SK-N-SH (cell line): ENCODE data around the gene GXYLT2.

ENCODE experiments used
- EZH2phosphoT487 ChIP-seq: fragments of 200-600 bp; sonication (generic); IDR thresholded peaks from 2 replicates; pipeline ENCODE4 v1.6.1; 2017; ENCODE audit warnings: low read depth, mixed run types, mild to moderate bottlenecking, antibody characterized with exemption, moderate library complexity, borderline replicate concordance
- SIN3A ChIP-seq: IDR thresholded peaks from 2 replicates; pipeline ENCODE4 v1.6.1; 2012; ENCODE audit warnings: low read depth, mild to moderate bottlenecking, low read length, moderate library complexity, borderline replicate concordance
- TF ChIP-seq, protein P1 (sequence below): IDR thresholded peaks from 2 replicates; pipeline ENCODE4 v1.4.0; 2012; ENCODE audit warnings: low read depth, borderline replicate concordance
- TF ChIP-seq, protein P2 (sequence below): IDR thresholded peaks from 2 replicates; pipeline ENCODE4 v1.4.0; 2012; ENCODE audit warnings: low read depth

DNA sequence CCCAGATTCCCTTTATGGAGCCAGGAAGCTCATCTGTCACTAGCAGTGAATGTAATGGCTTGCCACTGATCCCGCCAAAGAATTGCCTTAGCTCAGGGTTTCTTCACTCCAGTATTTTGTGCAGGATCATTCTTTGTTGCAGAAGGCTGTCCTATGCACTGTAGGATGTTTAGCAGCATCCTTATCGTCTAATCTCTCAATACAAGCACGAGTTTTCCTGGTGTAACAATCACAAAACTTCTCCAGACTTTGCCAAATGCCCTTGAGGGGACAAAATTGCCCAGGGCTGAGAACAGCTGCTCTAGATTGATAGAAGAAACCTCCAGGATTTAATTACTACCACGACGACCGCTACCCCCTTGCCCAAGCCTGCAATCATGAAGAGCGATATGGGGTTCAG lies 32.8 kb upstream of the GXYLT2 start:
- TF ChIP-seq EZH2phosphoT487 (no peak), SIN3A (no peak)
- TF ChIP-seq, protein P1, sequence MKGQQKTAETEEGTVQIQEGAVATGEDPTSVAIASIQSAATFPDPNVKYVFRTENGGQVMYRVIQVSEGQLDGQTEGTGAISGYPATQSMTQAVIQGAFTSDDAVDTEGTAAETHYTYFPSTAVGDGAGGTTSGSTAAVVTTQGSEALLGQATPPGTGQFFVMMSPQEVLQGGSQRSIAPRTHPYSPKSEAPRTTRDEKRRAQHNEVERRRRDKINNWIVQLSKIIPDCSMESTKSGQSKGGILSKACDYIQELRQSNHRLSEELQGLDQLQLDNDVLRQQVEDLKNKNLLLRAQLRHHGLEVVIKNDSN, result no peak
- TF ChIP-seq, protein P2, sequence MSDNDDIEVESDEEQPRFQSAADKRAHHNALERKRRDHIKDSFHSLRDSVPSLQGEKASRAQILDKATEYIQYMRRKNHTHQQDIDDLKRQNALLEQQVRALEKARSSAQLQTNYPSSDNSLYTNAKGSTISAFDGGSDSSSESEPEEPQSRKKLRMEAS, result no peak
